Right renal pelvis (tissue), 4 donors: ENCODE data around the gene PLEKHG4B. TPM values are rescaled to one million over a fixed set of nuclear protein-coding genes. Genes with fewer than 3 reads are reported as not detected.

Experiments
- DNase-seq, 4 donors: peaks; one replicate each; pipeline ENCODE4 v3.0.0-alpha.2; 2013; ENCODE audit warnings: low read depth in 4 of 4, low spot score in 3 of 4, missing footprints in 1 of 4
- polyA plus RNA-seq, 4 donors: library from polyadenylated mRNA; unstranded; fragments of 120-200 nt; gene quantifications; one replicate each; pipeline ENCODE4 v1.2.1, GENCODE V29; 2013; ENCODE audit not compliant: insufficient read length in 4 of 4

The PLEKHG4B gene
- polyA plus RNA-seq, 4 donors, result 10.7 to 12.1 (median 11.5) TPM

GRCh38 chr5:167511-167910 is 75.5 kb downstream of the PLEKHG4B start:
- DNase-seq, result no peak

- no peak for DNase-seq
These were observed 76.2 kb downstream of the PLEKHG4B start for GRCh38 chr5:167982-168660.

- no peak for DNase-seq
These were observed 77.2 kb downstream of the PLEKHG4B start for GRCh38 chr5:169071-169727.

- DNase-seq, result no peak
These were observed 77.7 kb downstream of the PLEKHG4B start for GRCh38 chr5:169728-170094.

GRCh38 chr5:170971-171800 is 79.2 kb downstream of the PLEKHG4B start:
- no peak for DNase-seq

DNA sequence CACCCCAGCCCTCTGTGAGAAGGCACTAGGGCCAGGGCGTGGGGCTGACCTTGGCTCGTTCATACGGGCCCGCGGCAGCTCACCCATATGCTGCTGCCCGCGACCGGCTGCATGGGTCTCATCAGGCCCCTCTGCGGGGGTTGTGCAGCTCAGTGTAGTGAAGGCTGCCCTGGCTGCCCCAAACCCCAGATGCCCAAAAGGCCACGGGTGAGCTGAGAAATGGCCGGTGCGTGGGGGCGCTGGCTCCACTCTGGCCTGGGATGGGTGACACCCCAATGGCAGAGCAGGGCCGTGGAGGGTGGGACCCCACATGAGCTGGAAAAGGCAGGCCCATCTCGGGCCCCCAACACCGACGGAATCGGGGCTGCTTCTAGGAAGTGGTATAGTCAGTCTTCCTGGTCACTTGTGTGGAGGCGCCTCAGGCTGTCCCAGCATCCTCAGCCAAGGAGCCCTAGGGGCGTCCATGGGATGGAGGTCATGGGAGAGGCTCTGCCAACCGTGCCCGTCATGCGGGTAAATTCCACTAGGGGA is 79.9 kb downstream of the PLEKHG4B start:
- DNase-seq, result no peak

DNA sequence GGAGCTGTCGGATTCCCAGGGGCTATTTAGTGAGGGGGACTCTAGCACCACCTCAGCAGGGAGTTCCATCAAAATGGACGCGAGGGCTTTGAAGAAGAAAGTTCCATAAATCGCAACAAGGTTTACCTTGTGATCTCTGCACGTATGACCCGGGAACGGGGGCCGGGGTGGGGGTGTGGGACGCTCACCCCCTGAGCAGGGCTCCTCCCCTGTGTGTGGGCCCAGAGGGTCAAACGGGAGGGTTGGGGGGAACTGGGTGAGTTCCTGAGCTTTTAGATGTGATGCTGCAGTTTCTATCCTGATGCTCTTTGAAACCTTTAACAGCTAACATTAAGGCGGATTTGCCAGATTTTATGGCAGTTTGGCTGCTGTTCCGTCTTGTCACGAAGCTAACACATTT is 80.5 kb downstream of the PLEKHG4B start:
- no peak for DNase-seq

DNA sequence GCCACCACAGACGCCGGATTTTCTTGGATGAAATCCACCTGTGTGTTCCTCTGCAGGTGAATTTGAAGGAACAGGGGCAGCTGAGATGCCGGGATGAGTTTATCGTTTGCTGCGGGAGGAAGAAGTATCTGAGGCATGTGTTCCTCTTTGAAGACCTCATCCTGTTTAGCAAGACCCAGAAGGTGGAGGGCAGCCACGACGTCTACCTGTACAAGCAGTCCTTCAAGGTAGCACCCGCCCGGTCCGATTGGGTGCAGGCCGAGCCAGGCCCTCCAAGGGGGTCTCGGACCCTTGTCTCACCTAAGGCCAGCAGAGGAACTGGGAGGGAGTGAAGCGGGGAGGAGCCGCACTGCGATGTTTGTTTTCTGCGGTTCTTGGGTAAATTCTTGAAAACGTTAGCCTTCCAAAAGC is 80.9 kb downstream of the PLEKHG4B start:
- DNase-seq, result no peak

GRCh38 chr5:173392-174290 is 81.7 kb downstream of the PLEKHG4B start:
- DNase-seq, result no peak

GRCh38 chr5:174291-174600 is 82.3 kb downstream of the PLEKHG4B start:
- DNase-seq, result no peak

- DNase-seq, result no peak
These were observed 83.0 kb downstream of the PLEKHG4B start for GRCh38 chr5:174876-175465.

- no peak for DNase-seq
These were observed 84.4 kb downstream of the PLEKHG4B start for GRCh38 chr5:176296-176823.

DNA sequence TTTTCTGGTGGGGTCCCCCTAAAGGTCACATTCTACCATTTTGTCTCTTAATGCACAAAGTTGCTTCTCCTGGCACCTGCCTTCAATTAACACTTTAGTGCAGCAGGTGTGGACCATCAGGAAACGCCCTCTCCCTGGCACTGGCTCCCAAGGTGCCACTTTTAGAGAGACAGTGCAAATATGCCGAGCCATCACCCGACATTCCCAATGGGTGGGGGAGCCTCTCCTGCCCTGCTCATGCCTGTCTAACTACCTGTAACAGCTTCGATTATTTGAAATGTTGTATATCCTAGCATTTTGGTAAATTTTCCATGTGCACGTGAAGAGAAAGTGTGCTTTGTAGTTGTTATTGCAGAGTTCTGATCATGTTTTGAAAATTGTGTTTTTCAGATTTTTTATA is 86.1 kb downstream of the PLEKHG4B start:
- no peak for DNase-seq

DNA sequence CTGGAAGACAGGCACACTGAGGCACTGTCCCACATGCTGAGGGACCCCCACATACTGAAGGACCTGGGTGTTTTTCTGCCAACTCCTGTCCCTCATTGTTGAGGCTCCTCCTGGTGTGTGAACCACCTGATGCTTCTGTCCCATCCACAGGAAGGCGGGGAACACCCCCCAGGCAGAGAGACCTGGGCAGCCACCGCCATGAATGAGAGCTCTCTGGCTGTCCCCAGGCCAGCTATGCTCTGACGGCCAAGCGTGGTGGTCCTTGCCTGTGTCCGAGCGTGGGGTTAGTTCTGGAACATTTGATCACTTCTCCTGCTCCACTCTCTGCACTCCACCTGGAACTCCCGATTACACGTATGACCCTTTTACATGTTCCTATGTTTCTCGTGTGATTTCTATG is 87.4 kb downstream of the PLEKHG4B start:
- DNase-seq, result no peak

DNA sequence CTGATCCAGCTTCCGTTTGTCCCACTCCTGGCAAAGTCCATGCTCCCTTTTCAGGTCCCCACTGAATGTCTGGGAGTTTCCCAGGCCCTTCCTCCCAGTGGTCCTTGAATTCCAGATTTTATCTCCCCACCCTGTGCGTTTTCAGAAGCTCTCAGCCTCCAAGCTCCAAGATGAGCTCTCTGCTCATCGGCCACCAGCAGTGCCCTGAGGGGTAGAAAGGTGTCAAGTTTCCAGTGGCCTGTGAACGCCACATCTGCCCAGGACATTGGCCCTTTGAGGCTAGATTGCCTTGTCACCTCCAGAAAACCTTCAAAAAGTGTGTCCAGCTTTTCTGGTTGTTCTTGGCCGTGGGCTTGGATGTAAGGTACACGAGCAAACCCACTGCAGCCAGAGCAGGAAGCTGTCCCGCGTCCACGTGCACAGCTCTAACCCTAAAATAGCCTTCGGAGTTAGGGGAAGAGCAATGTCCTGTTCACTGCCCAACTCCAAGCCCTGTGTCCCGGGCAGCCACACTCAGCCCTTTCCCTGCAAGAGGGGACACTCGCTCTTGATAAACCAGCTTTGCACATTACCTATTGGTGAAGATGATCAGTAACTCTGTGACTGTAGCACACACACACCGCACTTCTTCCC is 88.4 kb downstream of the PLEKHG4B start:
- no peak for DNase-seq

DNA sequence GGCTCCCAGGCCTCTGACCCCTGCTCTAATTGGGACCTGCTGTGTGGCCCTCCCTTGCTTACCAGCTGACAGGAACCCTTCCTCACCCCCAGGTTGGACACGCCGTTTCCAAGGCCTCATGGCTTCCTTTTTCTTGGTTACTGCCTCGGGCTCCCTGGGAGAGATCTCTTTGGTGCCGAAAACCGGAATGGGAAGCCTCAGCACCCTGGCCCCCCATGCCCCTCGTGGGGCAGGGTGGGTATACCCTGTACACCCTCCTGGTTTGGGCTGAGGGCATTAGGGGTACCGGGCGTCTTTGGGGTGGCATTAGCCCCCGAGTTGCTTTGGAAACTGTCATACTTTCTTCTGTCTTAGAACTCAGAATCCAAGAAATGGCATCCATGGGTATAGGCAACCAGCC is 89.2 kb downstream of the PLEKHG4B start:
- no peak for DNase-seq

GRCh38 chr5:181566-181965 is 89.6 kb downstream of the PLEKHG4B start:
- DNase-seq, result no peak

DNA sequence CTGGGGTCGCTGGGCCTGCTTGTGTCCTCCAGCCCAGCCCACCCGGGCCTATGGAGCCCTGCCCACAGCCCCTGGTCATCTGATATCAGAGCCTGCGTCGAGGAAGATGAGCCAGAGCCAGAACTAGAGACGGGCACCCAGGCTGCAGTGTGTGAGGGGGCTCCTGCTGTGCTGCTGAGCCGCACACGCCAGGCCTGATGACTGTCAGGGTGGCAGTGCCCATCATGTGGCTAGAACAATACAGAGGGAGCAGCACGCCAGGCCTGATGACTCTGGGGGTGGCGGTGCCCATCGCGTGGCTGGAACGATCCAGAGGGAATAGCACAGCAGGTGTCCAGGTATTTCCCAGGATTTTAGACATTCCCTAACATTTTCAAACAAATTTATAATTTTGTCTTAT is 90.2 kb downstream of the PLEKHG4B start:
- DNase-seq, result no peak

- DNase-seq, result no peak
These were observed 92.5 kb downstream of the PLEKHG4B start for GRCh38 chr5:184471-184870.
